ENCODE measurements around the gene TMEM44.

TMEM44 gene

DNA sequence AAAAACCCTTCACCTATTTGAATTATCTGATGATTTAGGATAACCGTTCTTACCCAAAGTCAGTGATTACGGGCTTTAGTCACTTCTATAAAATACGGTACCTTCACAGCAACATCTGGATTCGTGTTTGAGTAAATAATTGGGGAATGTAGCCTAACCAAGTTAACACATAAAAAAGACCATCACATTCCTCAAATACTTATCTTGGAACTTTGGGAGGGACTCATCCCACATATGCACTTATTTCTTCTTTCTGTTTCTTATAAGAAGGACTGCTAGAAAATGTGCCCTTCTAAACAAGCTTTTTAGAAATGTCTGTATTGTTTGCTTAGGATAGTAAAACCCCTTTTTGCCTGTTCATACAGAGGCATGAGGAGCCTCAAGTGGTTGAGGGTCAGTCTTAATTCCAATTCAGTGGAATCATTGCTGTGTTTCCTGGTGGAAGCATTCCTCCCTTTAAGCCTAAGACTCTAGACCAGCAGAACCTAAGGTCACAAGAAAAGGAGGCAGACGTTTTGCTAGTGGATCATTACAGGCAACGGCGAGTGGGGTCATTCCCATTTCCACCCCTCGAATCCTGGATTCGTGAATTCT, 67.5 kb downstream of the TMEM44 start:
- CTCF ChIA-PET = interaction anchor here (2.5 kb wide), 1 partner anchor 9 kb away, joined by 7 read pairs; no protein-coding TSS in a partner anchor
- no peak for DNase-seq (ENCODE audit: low read depth, low spot score)
- POLR2A ChIA-PET = interaction anchor here (0.9 kb wide), 1 partner anchor 18 kb away, joined by 3 read pairs; no protein-coding TSS in a partner anchor
- no peak overlapping the region; the same call in 1 of the 2 replicates for H3K4me3 ChIP-seq (ENCODE audit: low read depth, low read length)
- no peak for TF ChIP-seq CTCF (IDR thresholded peaks at IDR 0.05; ENCODE audit: insufficient read depth, low read length, missing control alignments)

- no peak for DNase-seq (ENCODE audit: low read depth, low spot score)
These were observed 70.2 kb downstream of the TMEM44 start for GRCh38 chr3:194562986-194563385.

DNA sequence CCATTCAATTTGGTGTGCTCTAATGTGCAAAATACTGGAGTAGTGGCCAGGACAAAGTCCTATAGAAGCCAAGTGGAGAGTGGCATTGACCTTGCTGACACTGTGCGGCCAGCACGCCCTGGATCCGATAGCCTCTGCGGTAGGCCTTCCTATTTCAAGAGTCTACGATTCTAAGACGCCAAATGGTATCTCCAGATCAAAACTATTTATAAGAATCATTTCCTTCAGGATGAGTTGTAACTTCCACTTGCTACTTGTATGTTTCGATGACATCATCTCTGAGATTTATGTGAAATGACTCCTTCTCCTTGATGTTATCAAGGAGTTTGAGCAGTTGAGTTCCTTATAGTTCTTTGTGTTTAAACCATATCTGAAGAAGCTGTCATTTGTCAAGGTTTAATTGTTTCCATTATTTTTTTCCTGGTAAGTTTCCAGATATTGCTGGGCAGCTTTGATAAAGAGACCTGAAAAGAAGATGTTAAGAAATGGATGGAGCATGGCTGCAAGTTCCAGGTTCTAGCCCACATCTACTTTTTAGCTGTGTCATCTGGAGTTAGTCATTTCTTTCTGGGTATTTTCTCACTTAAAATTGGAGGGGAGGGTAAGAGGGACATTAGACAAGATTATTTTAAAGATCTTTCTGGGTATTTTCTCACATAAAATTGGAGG, 71.8 kb downstream of the TMEM44 start:
- no peak overlapping the region for H3K4me3 ChIP-seq (ENCODE audit: low read depth, low read length)
- TF ChIP-seq CTCF (IDR thresholded peaks at IDR 0.05; ENCODE audit: insufficient read depth, low read length, missing control alignments) = no peak
- CTCF ChIA-PET = interaction anchor here (1.0 to 1.4 kb wide), 3 partner anchors 9 to 13 kb away, joined by 3 to 5 read pairs (median 3); no protein-coding TSS in a partner anchor
- DNase-seq (ENCODE audit: low read depth, low spot score) = no peak
- POLR2A ChIA-PET = no interaction called here

More at GRCh38 chr3:194562986-194563385, 70.2 kb downstream of the TMEM44 start:
- H3K4me3 ChIP-seq (ENCODE audit: low read depth, low read length) = no peak overlapping the region
- ChIA-PET POLR2A (no interaction called here), CTCF (interaction anchor here (2.0 kb wide), 1 partner anchor 13 kb away, joined by 8 read pairs; no protein-coding TSS in a partner anchor)
- no peak for TF ChIP-seq CTCF (IDR thresholded peaks at IDR 0.05; ENCODE audit: insufficient read depth, low read length, missing control alignments)

DNA sequence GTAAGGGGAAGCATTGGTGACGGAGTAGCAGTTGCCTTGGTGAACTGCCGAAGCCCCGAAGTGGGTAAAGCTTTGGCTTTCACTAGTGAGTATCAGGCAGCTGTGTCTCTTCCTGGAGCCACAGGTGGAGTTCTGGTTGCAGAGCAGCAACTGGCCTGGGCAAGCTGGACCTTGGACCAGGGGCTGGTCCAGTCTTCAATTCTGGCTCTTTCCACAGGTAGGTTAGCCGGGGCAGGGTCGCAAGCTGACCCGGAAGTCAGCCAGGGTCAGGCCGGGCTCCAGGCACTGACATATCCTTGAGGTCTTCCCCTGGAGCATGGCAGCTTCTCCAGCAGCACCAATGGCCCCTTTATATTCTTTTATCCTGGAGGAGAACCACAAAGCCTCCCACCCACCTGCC, 73.2 kb downstream of the TMEM44 start:
- H3K4me3 ChIP-seq (ENCODE audit: low read depth, low read length) = no peak overlapping the region
- ChIA-PET POLR2A (interaction anchor here (1.7 kb wide), 1 partner anchor 33 kb away, joined by 8 read pairs; no protein-coding TSS in a partner anchor), CTCF (no interaction called here)
- no peak for DNase-seq (ENCODE audit: low read depth, low spot score)
- no peak for TF ChIP-seq CTCF (IDR thresholded peaks at IDR 0.05; ENCODE audit: insufficient read depth, low read length, missing control alignments)

DNA sequence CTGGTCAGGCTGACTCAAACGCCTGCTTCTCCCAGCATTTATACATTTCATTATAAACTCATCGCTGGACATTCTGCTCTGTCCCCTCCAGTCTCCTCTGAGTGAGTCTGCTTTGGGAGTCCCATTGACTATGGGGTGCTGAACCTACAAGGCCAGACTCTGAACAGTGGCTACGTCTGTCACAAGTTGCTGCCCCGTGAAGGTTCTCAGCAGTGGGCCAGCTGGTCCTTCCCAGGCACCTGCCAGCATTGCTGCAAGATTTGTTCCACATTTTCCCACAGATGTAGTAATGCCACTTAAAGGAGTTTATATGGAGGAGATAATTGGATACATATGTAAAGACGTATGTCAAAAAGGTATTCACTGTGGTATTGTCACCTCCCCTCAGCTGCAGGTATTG, 73.7 kb downstream of the TMEM44 start:
- no peak for DNase-seq (ENCODE audit: low read depth, low spot score)
- no peak for TF ChIP-seq CTCF (IDR thresholded peaks at IDR 0.05; ENCODE audit: insufficient read depth, low read length, missing control alignments)
- no peak overlapping the region for H3K4me3 ChIP-seq (ENCODE audit: low read depth, low read length)
- POLR2A ChIA-PET = interaction anchor here (1.7 kb wide), 1 partner anchor 32 kb away, joined by 8 read pairs; no protein-coding TSS in a partner anchor
- CTCF ChIA-PET = no interaction called here
